ENCODE results near the gene RNF167.

RNF167 gene

GRCh38 chr17:4940555-4941318 is 669 bp downstream of the RNF167 start:
- DNase-seq, result no peak

- DNase-seq, result no peak
These were observed 1.2 kb downstream of the RNF167 start for GRCh38 chr17:4941319-4941610.

GRCh38 chr17:4942760-4943508 is 2.9 kb downstream of the RNF167 start:
- DNase-seq, result no peak

- no peak for DNase-seq
These were observed 4.1 kb downstream of the RNF167 start for GRCh38 chr17:4944163-4944553.

GRCh38 chr17:4944554-4945175 is 4.6 kb downstream of the RNF167 start:
- no peak for DNase-seq

GRCh38 chr17:4945176-4945943 is 5.3 kb downstream of the RNF167 start:
- DNase-seq, result no peak

GRCh38 chr17:4945944-4946280 is 5.8 kb downstream of the RNF167 start:
- DNase-seq, result no peak

GRCh38 chr17:4946312-4946976 is 6.4 kb downstream of the RNF167 start:
- DNase-seq, result no peak

- no peak for DNase-seq
These were observed 6.9 kb downstream of the RNF167 start for GRCh38 chr17:4947010-4947410.

- DNase-seq, result peak; percentile 25
These were observed 7.5 kb downstream of the RNF167 start for GRCh38 chr17:4947411-4948165.

GRCh38 chr17:4948166-4948930 is 8.3 kb downstream of the RNF167 start, which contains the start of gene PFN1:
Gene PFN1, minus strand, starts transcription at chr17:4948530. Its CDS starts 136 bp downstream, at chr17:4948394.
- DNase-seq, result peak; percentile 89

GRCh38 chr17:4948931-4949320 is 8.9 kb downstream of the RNF167 start:
- peak; percentile 89 for DNase-seq

GRCh38 chr17:4949321-4950074 is 9.4 kb downstream of the RNF167 start:
- peak; percentile 16 for DNase-seq

GRCh38 chr17:4950075-4950745 is 10.1 kb downstream of the RNF167 start:
- DNase-seq, result no peak

GRCh38 chr17:4950746-4951204 is 10.7 kb downstream of the RNF167 start, which contains the start of gene ENO3:
Gene ENO3, plus strand, starts transcription at chr17:4951119. Its CDS starts 711 bp downstream, at chr17:4951830.
- peak; percentile 11 for DNase-seq

- no peak for DNase-seq
These were observed 11.4 kb downstream of the RNF167 start for GRCh38 chr17:4951486-4951885.

- no peak for DNase-seq
These were observed 13.4 kb downstream of the RNF167 start for GRCh38 chr17:4953451-4953961.

- DNase-seq, result no peak
These were observed 15.0 kb downstream of the RNF167 start for GRCh38 chr17:4955091-4955490.

GRCh38 chr17:4956493-4957061 is 16.5 kb downstream of the RNF167 start:
- no peak for DNase-seq
